Liver (tissue), 9 donors: Measurements from ENCODE around the gene LRRC40. TPM values are rescaled to one million over a fixed set of nuclear protein-coding genes. Genes with fewer than 3 reads are reported as not detected.

ENCODE experiments used
- DNase-seq: peaks from one replicate; pipeline ENCODE4 v3.0.0-alpha.2; 2017; ENCODE audit warnings: low spot score
- H3K27ac ChIP-seq, 2 donors: one replicate each; pipeline ENCODE4 v1.7.0; 2013; ENCODE audit warnings: inconsistent platforms in 2 of 2, low read length in 2 of 2, control low read depth in 1 of 2, low read depth in 1 of 2, mild to moderate bottlenecking in 1 of 2
- H3K27me3 ChIP-seq, 4 donors: one replicate each; pipeline versions ENCODE4 v1.6.1 to v1.7.0; 2013; ENCODE audit warnings: low read length in 3 of 4, inconsistent platforms in 1 of 4, mild to moderate bottlenecking in 1 of 4, moderate library complexity in 1 of 4; ENCODE audit not compliant: control insufficient read depth in 4 of 4, insufficient read depth in 4 of 4
- H3K36me3 ChIP-seq, 4 donors: one replicate each; pipeline versions ENCODE4 v1.6.1 to v1.7.0; 2013; ENCODE audit warnings: low read length in 3 of 4, mild to moderate bottlenecking in 3 of 4, low read depth in 1 of 4, moderate library complexity in 1 of 4; ENCODE audit not compliant: control insufficient read depth in 4 of 4, insufficient read depth in 3 of 4
- H3K4me1 ChIP-seq, 4 donors: one replicate each; pipeline versions ENCODE4 v1.6.1 to v1.7.0; 2013; ENCODE audit warnings: low read length in 3 of 4, mild to moderate bottlenecking in 3 of 4, moderate library complexity in 1 of 4; ENCODE audit not compliant: control insufficient read depth in 4 of 4, insufficient read depth in 4 of 4
- H3K4me3 ChIP-seq, 3 donors: one replicate each; pipeline versions ENCODE4 v1.6.1 to v1.7.0; 2013; ENCODE audit warnings: low read length in 3 of 3, control low read depth in 1 of 3, low read depth in 1 of 3, mild to moderate bottlenecking in 1 of 3
- H3K9ac ChIP-seq, 2 donors: one replicate each; pipeline ENCODE4 v1.7.0; 2013; ENCODE audit warnings: low read length in 2 of 2, mild to moderate bottlenecking in 2 of 2, moderate library complexity in 2 of 2, control low read depth in 1 of 2, low read depth in 1 of 2
- H3K9me3 ChIP-seq, 4 donors: one replicate each; pipeline versions ENCODE4 v1.6.1 to v1.7.0; 2013; ENCODE audit warnings: low read length in 3 of 4; ENCODE audit not compliant: control insufficient read depth in 4 of 4
- EGR1 ChIP-seq, 2 donors: IDR thresholded peaks; 2 replicates each; pipeline ENCODE4 v1.6.1; 2016 to 2018; ENCODE audit warnings: antibody characterized with exemption in 2 of 2, low read depth in 2 of 2
- FOXA1 ChIP-seq: IDR thresholded peaks from 2 replicates; pipeline ENCODE4 v1.6.1; 2016; ENCODE audit warnings: antibody characterized with exemption
- FOXA2 ChIP-seq: IDR thresholded peaks from 2 replicates; pipeline ENCODE4 v1.6.1; 2016; ENCODE audit warnings: antibody characterized with exemption
- HNF4A ChIP-seq, 2 donors: conservative IDR thresholded peaks; 2 replicates each; pipeline ENCODE4 v1.6.1; 2016; ENCODE audit warnings: antibody characterized with exemption in 2 of 2, mild to moderate bottlenecking in 2 of 2
- HNF4G ChIP-seq: IDR thresholded peaks from 2 replicates; pipeline ENCODE4 v1.6.1; 2016; ENCODE audit warnings: antibody characterized with exemption
- MAX ChIP-seq: IDR thresholded peaks from 2 replicates; pipeline ENCODE4 v1.6.1; 2016; ENCODE audit warnings: antibody characterized with exemption
- RAD21 ChIP-seq, 2 donors: IDR thresholded peaks; 2 replicates each; pipeline ENCODE4 v1.6.1; 2016; ENCODE audit warnings: antibody characterized with exemption in 2 of 2, mild to moderate bottlenecking in 2 of 2
- REST ChIP-seq: IDR thresholded peaks from 2 replicates; pipeline ENCODE4 v1.6.1; 2016; ENCODE audit warnings: antibody characterized with exemption, mild to moderate bottlenecking
- SP1 ChIP-seq: IDR thresholded peaks from 2 replicates; pipeline ENCODE4 v1.6.1; 2018; ENCODE audit warnings: antibody characterized with exemption, mild to moderate bottlenecking
- TAF1 ChIP-seq: conservative IDR thresholded peaks from 2 replicates; pipeline ENCODE4 v1.6.1; 2016; ENCODE audit warnings: antibody characterized with exemption, mild to moderate bottlenecking
- YY1 ChIP-seq: IDR thresholded peaks from 2 replicates; pipeline ENCODE4 v1.6.1; 2016; ENCODE audit warnings: antibody characterized with exemption, mild to moderate bottlenecking
- WGBS: extraction: QIAGEN DNeasy Blood & Tissue Kit; methylation state at CpG from one replicate; pipeline ENCODE4 v1.1.7; 2013; 5-methylcytosine and 5-hydroxymethylcytosine counted together
- polyA plus RNA-seq, 2 donors: library from polyadenylated mRNA; stranded (reverse) in 1 of 2; unstranded in 1 of 2; fragments of 200-250 nt in 1 of 2; fragments of >200 nt in 1 of 2; fragmentation: Nextera tagmentation in 1 of 2; extraction: Ambion mirVana in 1 of 2; gene quantifications; one replicate each; pipeline versions ENCODE4 v1.2.1 to v1.2.3, GENCODE V29; 2013 to 2015
- total RNA-seq, 2 donors: library from RNA; depleted of rRNA; stranded (reverse); fragments of >200 nt; gene quantifications; one replicate each; pipeline ENCODE4 v1.2.3, GENCODE V29; 2014
- TF ChIP-seq, protein P1 (sequence below): IDR thresholded peaks from 2 replicates; pipeline ENCODE4 v1.6.1; 2016; ENCODE audit warnings: antibody characterized with exemption
- TF ChIP-seq, protein P2 (sequence below): fragments of 150-350 bp; IDR thresholded peaks from 2 replicates; pipeline ENCODE4 v1.5.1; 2017; ENCODE audit warnings: improper control_type of control experiment, low read depth, low read length; ENCODE audit not compliant: missing input control
- TF ChIP-seq, protein P3 (sequence below): IDR thresholded peaks from 2 replicates; pipeline ENCODE4 v1.6.1; 2016; ENCODE audit warnings: antibody characterized with exemption
- donor health status: healthy.
- donor health status: healthy.
- donor health status: healthy.
- donor health status: healthy.
- donor health status: healthy.

LRRC40 gene
- total and polyA plus RNA-seq, 4 donors = 6.6 to 15.8 (median 10.6) TPM

DNA sequence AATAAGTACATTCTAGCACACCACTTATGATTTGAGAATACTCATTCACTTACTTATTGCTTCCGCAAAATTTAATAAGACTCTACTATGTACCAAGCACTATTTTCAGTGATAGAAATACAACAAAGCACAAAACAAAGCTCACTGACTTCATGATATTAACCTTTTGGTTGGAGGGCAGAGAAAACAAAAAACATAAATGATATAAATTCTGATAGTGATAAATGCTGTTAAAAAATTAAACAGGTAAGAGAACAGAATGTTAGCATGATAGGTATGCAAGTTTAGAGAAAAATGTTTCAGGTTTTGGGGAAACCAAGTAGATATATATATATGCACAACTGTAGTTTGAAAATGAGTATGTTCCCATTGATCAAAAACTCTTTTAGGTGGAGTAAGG lies 1.2 kb downstream of the LRRC40 start:
- peaks cover 0 to 4% (median 1%) of the 10 kb centered on the region in 4 donors for H3K36me3 ChIP-seq
- peak overlapping the region; percentile 28 to 92 (median 65) for H3K4me3 ChIP-seq
- 98% methylated on average over 1 of the region's 1 CpG for WGBS
- no peak overlapping the region for H3K27ac ChIP-seq
- peaks cover 6 to 36% (median 23%) of the 10 kb centered on the region in 4 donors for H3K4me1 ChIP-seq
- DNase-seq = no peak
- H3K9ac ChIP-seq = no peak overlapping the region
- TF ChIP-seq, protein P1, sequence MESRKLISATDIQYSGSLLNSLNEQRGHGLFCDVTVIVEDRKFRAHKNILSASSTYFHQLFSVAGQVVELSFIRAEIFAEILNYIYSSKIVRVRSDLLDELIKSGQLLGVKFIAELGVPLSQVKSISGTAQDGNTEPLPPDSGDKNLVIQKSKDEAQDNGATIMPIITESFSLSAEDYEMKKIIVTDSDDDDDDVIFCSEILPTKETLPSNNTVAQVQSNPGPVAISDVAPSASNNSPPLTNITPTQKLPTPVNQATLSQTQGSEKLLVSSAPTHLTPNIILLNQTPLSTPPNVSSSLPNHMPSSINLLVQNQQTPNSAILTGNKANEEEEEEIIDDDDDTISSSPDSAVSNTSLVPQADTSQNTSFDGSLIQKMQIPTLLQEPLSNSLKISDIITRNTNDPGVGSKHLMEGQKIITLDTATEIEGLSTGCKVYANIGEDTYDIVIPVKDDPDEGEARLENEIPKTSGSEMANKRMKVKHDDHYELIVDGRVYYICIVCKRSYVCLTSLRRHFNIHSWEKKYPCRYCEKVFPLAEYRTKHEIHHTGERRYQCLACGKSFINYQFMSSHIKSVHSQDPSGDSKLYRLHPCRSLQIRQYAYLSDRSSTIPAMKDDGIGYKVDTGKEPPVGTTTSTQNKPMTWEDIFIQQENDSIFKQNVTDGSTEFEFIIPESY = no peak
- no peak for TF ChIP-seq RAD21 (IDR thresholded peaks at IDR 0.05)
- TF ChIP-seq, protein P2, sequence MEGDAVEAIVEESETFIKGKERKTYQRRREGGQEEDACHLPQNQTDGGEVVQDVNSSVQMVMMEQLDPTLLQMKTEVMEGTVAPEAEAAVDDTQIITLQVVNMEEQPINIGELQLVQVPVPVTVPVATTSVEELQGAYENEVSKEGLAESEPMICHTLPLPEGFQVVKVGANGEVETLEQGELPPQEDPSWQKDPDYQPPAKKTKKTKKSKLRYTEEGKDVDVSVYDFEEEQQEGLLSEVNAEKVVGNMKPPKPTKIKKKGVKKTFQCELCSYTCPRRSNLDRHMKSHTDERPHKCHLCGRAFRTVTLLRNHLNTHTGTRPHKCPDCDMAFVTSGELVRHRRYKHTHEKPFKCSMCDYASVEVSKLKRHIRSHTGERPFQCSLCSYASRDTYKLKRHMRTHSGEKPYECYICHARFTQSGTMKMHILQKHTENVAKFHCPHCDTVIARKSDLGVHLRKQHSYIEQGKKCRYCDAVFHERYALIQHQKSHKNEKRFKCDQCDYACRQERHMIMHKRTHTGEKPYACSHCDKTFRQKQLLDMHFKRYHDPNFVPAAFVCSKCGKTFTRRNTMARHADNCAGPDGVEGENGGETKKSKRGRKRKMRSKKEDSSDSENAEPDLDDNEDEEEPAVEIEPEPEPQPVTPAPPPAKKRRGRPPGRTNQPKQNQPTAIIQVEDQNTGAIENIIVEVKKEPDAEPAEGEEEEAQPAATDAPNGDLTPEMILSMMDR = no peak
- no peaks in the 10 kb centered on the region for H3K9me3 ChIP-seq
- H3K27me3 ChIP-seq = no peaks in the 10 kb centered on the region

DNA sequence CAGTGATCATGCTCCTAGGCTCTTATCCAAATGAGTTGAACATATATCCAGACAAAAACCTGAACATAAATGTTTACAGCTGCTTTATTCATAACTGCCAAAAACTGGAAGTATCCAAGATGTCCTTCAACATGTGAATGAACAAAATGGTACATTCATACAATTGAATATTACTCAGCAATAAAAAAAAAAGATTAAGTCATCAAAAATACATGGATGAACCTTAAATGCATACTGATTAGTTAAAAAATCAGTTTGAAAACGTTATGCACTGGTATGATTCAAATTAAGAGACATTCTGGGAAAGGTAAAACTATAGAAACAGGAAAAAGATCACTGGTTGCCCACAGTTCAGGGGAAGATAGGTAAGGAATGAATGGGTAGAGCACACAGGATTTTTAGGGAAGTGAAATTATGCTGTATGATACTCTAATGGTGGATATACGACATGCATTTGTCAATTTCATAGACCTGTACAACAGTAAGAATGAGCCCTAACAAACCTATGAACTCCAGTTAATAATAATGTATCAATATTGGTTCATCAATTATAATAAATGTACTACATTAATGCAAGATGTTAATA lies 3.1 kb downstream of the LRRC40 start:
- TF ChIP-seq FOXA2 (no peak), HNF4G (no peak), YY1 (no peak), EGR1 (IDR thresholded peaks at IDR 0.05; ENCODE audit: low read depth in 2 of 2) (no peak)
- H3K9ac ChIP-seq = no peak overlapping the region
- no peak overlapping the region for H3K27ac ChIP-seq
- DNase-seq = no peak
- no peaks in the 10 kb centered on the region for H3K9me3 ChIP-seq
- WGBS = 72% methylated on average over 2 of the region's 2 CpGs
- peaks cover 6 to 30% (median 22%) of the 10 kb centered on the region in 4 donors for H3K4me1 ChIP-seq
- no peaks in the 10 kb centered on the region for H3K36me3 ChIP-seq
- no peak overlapping the region for H3K4me3 ChIP-seq
- no peaks in the 10 kb centered on the region for H3K27me3 ChIP-seq

GRCh38 chr1:70200065-70200464 lies 5.3 kb downstream of the LRRC40 start:
- DNase-seq = no peak
- WGBS = over 99% methylated on average over 4 of the region's 4 CpGs
- Histone ChIP-seq H3K27me3 (no peaks in the 10 kb centered on the region), H3K27ac (no peak overlapping the region), H3K4me3 (no peak overlapping the region), H3K4me1 (peaks cover 2 to 18% (median 12%) of the 10 kb centered on the region in 4 donors), H3K9me3 (no peaks in the 10 kb centered on the region), H3K9ac (no peak overlapping the region), H3K36me3 (no peaks in the 10 kb centered on the region)
- TF ChIP-seq SP1 (no peak), MAX (no peak), FOXA1 (no peak), HNF4A (conservative IDR thresholded peaks at IDR 0.05) (no peak), YY1 (no peak), TAF1 (no peak), HNF4G (no peak), RAD21 (IDR thresholded peaks at IDR 0.05) (no peak), EGR1 (IDR thresholded peaks at IDR 0.05; ENCODE audit: low read depth in 2 of 2) (no peak), REST (no peak)
- TF ChIP-seq, protein P1 = no peak
- TF ChIP-seq, protein P3, sequence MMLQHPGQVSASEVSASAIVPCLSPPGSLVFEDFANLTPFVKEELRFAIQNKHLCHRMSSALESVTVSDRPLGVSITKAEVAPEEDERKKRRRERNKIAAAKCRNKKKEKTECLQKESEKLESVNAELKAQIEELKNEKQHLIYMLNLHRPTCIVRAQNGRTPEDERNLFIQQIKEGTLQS = no peak
- TF ChIP-seq, protein P2 = no peak
